OCI-LY3 (cell line): ENCODE measurements around the gene ANK3.

Experiments used
- CTCF ChIP-seq: fragments of 200-600, 300-600 bp; sonication (generic); IDR thresholded peaks from 2 replicates; pipeline ENCODE4 v1.5.1; 2014; ENCODE audit warnings: antibody characterized with exemption, low read length, low read depth
- EZH2phosphoT487 ChIP-seq: fragments of 200-600 bp; shearing (Covaris generic); IDR thresholded peaks from 2 replicates; pipeline ENCODE4 v1.6.1; 2018; ENCODE audit warnings: antibody characterized with exemption, mixed run types, low read depth

GRCh38 chr10:60086862-60087261 lies 302.8 kb downstream of the ANK3 start:
- TF ChIP-seq CTCF = no peak
- no peak for TF ChIP-seq EZH2phosphoT487
